GM18873 (cell line): ENCODE measurements around the gene TYSND1.
"Not testable (repeated sequence)": the region's sequence is repeated elsewhere in the genome, so short reads cannot be mapped to it uniquely, and the experiment has no call there.

ENCODE experiments used
- ATAC-seq: cut with Tn5 transposase; IDR thresholded peaks from one replicate; pipeline ENCODE4 v1.9.1; 2021; ENCODE audit warnings: mild to moderate bottlenecking, moderate library complexity, moderate number of reproducible peaks; ENCODE audit not compliant: unreplicated experiment, low FRiP score

TYSND1 gene

DNA sequence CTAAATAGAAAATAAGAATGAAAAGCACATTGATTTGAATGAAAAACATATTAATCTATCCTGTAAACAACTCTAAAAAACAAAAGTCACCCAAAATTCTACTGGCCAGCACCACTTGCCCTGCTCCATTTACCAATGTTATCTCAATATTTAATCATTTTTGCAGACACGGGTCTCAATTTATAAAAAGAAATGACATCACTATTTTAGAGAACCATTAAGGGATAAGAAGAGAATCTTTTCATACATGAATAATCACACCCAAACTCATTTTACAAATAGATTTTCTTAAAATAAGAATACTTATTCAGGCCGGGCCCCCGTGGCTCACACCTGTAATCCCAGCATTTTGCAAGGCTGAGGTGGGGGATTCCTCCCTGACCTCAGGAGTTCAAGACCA, 19.9 kb upstream of the TYSND1 start:
- ATAC-seq, result no peak

- no peak for ATAC-seq
Measured at GRCh38 chr10:70164163-70164562, 17.7 kb upstream of the TYSND1 start.

DNA sequence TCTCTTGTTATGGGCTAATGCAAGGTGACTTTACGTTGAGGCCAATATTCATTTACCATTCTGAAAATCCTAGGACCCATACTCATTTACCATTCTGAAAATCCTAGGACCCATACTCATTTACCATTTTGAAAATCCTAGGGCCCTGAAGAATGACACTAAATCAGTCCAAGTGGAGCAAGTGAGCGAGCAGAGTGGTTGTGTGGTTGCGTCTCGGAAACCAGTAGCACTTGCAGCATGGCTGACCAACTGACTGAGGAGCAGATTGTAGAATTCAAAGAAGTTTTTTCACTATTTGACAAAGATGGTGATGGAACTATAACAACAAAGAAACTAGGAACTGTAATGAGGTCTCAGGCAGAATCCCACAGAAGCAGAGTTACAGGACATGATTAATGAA, 16.9 kb upstream of the TYSND1 start:
- no peak for ATAC-seq

DNA sequence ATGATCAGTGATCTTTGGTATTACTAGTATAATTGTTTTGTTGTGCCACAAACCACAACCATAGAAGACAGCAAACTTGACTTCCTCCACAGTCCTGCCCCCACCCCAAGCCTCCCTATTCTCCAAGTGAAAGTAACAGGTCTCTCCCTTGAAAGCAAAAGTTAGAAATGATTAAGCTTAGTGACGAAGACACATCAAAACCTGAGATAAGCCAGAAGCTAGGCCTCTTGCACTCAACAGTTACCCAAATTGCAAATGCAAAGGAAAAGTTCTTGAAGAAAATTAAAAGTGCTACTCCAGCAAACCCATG, 16.3 kb upstream of the TYSND1 start:
- no peak for ATAC-seq

GRCh38 chr10:70162151-70162891, 15.8 kb upstream of the TYSND1 start:
- no peak for ATAC-seq

- ATAC-seq, result no peak
Measured at GRCh38 chr10:70160798-70161197, 14.3 kb upstream of the TYSND1 start.

DNA sequence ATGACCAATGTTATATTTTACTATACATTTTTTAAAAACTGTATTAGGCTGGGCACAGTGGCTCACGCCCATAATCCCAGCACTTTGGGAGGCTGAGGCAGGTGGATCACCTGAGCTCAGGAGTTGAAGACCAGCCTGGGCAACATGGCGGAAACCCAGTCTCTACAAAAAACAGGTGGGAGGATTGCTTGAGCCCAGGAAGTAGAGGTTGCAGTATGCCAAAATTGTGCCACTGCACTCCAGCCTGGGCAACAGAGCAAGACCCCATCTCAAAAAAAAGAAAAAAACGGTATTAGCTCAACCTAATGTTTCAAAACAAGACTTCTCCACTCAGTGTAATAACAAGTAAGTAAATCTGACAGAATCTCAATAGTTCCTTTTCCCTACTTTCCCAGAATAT, 12.9 kb upstream of the TYSND1 start:
- not testable (repeated sequence) for ATAC-seq

- ATAC-seq, result no peak
Measured at GRCh38 chr10:70158113-70158512, 11.6 kb upstream of the TYSND1 start.

DNA sequence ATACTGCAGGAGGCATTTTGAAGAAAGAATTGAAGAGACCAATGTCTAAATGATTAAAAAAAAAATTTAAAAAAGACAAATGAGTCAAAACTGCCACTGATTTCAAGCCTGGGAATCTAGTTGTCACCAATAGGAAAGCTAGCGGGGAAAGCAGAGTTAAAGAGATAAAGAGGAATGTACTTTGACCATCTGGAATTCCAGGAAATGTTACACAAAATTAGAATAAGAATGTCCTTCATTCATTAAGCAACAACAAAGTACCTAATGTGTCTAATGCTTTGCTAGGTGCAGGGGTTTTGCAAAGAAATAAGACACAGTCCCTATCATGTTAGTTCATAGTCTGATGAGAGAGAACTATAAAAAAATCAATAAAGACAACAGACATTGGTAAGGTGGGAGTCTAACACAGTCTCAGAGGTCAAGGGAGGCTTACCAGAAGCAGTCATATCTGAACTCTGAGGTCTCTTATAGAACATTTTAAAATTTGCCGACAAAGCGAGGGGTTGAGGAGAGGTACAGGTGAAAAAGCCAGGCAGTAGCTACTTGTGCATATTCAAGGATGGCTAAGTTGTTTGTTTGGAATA, 8.8 kb upstream of the TYSND1 start:
- no peak for ATAC-seq

- no peak for ATAC-seq
Measured at GRCh38 chr10:70148516-70148915, 2.0 kb upstream of the TYSND1 start.

DNA sequence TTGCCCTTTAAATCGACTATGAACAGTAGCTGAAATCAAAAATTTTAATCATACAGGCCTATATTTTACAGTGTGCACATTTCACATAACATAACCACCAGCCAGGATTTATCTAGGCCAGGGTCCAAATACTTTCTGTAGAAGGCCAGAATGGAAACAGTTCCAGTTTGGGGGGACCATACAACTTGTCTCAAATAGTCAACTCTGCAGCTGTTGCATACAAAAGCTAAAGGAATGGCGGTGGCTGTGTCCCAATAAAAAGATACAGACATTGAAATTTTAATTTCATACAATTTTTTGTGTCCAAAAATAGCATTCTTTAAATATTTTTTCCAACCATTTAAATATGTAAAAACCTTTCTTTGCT, 742 bp upstream of the TYSND1 start:
- ATAC-seq, result no peak

DNA sequence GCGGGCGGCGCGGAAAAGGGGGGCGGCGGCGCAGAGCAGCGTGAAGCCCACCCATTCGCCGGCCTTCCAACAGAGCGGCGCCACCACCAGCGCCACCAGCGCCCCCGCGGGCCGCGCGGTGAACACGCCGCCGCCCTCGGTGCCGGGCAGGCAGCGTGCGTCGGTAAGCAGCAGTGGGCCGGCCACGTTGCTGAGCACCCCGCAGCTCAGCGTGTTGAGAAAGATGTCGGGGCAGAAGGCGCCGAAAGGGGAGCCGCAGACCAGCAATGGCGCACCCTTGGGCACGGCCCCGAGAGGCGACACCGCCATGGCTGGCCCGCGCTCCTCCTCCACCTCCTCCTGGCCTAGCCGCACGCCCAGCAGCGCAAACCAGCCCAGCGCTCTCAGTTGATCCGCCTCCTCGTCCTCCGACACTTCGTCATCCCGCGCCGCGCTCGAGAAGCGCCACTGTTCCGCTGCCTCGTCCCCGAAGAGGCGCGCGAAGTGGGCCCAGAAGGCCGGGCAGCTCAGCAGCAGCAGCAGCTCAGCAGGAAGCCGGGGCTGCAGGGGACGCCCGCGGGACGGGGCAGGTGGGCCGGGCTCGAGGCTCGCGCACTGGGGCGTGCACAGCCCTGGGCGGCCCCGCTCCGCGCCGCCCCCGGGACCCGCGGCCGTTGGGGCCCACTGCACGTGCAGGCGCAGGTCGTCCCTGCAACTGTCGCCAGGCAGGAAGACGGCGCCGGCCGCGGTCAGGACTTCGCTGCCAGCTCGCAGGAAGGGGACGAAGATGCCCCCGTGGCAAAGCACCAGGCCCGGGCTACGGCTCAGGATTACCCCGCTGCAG, 623 bp downstream of the TYSND1 start:
- peak; percentile 34 for ATAC-seq

DNA sequence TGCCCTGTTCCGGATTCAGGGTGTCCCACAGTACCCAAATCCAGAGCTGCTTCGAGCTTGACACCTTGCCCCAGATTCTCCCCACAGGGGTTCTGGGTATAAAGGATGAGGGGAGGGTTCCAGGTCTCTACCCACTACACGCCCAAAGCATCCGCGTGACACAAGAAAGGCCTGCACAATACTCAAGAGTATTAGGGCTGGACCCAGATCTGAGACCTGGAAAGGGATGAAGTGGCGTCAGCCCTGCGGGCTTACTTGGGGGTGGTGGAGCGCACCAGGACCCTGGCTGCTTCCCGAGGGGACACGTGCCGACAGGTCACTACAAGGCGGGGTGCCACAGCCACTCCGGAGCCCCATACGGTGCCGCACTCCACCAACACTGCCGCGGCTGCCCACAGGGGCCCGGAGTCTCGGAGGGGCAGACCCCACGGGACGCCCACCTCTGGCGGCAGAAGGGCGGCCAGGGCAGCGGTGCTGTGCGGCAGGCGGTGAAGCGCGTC, 1.3 kb downstream of the TYSND1 start:
- ATAC-seq, result no peak

- no peak for ATAC-seq
Measured at GRCh38 chr10:70144372-70145110, 2.0 kb downstream of the TYSND1 start.

GRCh38 chr10:70142555-70142954, 3.9 kb downstream of the TYSND1 start:
- ATAC-seq, result no peak

- no peak for ATAC-seq
Measured at GRCh38 chr10:70140297-70140696, 6.2 kb downstream of the TYSND1 start.

DNA sequence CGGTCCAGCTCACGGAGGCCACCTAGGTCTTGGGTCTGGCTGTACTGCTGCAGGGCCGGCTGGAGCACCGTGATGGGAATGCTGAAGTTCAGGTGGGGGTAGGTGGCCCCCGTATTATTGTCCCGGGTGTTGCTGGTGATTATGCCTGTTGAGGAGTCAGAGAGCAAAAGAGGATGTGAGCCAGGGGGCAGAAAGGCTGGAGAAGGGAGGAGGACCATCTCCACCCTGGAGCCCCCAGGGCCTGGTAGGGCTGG, 6.6 kb downstream of the TYSND1 start:
- no peak for ATAC-seq

DNA sequence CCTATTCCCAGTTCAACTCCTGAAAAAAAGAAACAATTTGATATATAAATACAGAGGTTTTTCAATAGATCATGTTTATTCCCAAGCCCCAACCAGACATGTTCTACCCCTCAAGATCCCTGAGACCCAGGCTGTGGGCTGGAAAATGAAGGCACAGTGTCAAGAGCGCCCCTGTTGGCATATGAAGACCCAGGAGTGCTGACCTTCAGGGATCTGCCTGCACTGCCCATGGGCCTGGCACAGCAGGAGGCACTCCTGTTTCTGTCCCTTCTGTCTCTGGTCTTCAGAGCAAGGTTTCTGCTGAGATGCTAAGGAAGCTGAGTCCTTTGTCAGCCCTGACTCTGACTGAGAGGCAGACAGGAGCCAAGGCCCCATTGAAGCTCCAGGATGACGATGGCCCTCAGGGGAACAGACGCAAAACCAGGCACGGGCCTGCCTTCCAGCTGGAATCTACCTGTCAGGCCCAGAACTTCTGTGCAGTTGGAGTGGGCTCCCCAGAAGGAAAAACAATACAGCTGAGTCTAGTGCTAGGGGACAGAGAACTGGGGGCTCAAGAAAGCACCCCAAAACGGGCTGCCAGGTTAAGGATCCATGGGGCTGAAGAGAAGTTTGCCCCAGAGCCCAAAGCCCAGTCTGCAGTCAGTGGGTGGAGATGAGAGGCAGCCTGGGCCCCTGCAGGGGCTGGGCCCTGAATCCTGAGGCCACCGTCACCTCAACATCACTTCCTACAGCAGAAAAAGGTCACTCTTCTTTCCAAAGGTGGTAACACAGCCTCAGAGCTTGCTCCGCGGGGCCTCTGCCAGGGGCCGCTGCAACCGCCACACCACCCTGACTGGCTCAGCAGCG, 7.1 kb downstream of the TYSND1 start:
- no peak for ATAC-seq

DNA sequence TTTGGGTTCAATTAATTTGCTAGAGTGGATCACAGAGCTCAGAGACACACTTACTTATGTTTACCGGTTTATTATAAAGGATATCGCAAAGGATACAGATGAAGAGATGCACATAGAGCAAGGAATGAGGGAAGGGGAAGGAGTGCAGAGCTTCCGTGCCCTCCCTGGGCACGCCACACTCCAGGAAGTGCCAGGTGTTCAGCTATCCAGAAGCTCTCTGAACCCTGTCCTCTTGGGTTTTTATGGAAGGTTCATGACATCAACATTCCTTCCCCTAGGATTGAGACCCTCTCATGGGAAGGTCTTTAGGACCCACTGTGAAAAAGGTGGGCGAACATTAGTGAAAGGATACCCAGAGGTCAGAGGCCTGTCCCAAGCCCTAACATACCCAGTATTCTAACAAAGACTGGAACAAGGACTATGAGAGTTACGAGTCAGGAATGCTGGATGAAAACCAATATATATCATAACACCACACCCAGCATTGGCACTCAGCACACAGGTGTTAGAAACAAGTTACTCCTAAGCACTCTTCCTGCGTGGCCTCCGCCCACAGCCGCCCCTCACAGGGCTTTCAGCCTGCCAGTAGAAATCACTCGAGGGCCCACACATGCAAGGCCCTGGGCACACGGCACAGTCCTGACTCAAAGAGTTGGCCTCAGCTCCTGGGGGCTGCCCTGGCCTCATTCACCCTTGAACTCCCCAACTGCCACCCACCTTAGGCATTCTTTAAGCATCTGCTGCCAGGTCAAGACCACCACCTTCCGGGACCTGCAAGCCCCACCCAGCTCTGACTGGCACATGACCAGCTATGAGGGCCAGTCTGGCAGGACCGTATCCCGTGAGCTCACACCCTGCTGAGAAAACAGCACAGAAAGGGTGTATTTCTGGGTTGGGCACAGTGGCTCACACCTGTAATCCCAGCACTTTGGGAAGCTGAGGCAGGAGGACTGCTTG, 8.3 kb downstream of the TYSND1 start:
- ATAC-seq, result no peak
